HG02938 (cell line): Measurements from ENCODE around the gene ADCY9.
"Not testable (repeated sequence)": the region's sequence is repeated elsewhere in the genome, so short reads cannot be mapped to it uniquely, and the experiment has no call there.

Experiments used
- ATAC-seq: cut with Tn5 transposase; IDR thresholded peaks from one replicate; pipeline ENCODE4 v1.9.1; 2021; ENCODE audit warnings: mild to moderate bottlenecking, moderate library complexity; ENCODE audit not compliant: unreplicated experiment

The ADCY9 gene

DNA sequence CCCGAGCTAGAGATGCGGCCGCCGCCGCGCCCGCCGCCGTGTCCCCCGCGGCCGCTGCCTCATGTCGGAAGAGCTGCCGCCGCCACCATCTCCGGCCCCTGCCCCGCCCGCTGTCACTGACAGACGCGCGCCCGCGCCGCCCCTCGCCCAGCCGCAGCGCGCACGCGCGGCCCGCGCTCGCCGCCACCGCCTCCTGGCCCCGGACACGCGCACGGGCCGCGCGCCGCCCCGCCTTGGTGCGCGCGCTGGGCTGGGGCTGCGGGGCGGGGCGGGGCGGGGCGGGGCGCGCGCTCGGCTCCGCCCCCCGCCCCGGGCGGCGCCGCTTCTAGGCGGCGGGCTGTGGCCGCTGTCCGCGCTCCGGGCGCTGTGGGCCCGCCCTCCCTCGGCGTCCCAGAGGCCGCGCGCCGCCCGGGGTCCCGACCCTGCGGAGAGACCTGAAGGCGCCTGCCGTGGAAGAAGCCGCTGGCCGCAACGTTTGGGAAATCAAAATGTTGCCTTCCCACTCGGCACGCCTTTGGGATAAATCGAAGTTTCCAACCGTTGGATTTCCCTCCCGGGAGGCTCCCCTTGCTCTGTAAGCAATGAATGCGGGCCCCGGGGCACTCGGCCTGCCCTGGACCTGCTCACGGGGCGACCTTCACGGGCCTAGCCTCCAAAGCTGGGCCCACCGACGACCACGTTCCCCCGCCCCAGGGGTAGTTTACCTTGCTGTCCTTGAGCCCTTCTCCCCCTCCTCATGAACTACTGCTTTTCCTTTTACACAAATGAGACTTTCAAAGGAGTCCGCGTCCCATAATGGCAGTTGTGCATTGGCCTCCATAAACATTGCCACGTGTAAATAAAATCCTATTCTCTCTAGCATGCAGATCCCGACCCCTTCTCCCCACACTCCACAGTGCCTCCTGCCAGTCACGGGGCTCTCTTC is at the start of gene ADCY9:
ADCY9 (minus strand) TSS at position 118 of the 925 bp plus-strand sequence. CDS start 1,000 bp downstream, outside the sequence.
- ATAC-seq: no peak

DNA sequence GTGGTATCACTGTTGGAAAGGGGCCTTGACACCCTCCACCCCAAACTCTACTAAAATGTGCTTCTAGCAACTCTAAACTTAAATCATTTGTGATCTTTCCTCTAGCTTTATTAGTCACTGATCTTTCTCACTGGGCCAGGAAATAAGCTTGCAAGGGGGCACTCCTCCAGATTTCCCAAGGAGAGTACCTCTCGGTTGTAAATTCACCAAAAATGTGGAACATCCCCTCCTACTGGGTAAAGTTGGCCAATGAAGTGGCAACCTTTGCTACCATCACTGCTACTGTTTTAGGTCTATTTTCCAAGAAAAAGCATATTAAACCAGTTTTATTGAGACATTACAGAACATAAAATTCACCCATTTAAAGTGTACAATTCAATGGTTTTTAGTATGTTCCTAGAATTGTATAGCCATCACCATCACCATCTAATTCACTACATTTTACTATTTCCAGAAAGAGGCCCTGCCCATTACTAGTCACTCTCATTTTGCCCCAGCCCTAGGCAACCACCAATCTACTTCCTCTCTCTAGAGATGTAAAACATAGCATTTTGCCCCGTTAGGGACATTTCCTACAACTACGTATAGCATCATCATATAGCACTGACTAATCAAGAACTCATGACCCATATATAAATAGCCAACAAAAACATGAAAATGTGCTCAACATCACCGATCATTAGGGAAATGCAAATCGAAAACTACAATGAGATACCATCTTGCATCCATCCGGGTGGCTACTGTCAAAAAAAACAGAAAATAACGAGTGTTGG is 44.6 kb upstream of the ADCY9 start:
- no peak for ATAC-seq

DNA sequence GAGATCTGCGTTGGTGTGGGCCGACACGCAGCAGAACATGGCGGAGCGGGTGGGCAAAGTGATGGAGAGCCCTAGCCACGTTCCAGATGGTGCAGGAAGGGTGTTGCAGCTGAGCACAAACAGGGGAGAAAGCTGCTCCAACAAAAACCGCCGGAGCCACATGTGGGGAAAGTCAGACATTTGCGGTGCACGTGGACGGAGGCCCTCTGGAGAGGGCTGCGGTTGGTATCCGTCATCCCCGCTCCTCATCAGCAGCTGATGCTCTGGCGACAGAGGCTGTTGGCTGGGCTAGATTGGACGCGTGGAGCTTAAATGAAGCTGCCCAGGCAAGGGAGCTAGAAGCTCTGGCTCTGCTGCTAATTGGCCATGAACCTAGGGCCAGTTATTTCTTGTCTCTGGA is 43.5 kb upstream of the ADCY9 start:
- no peak for ATAC-seq

DNA sequence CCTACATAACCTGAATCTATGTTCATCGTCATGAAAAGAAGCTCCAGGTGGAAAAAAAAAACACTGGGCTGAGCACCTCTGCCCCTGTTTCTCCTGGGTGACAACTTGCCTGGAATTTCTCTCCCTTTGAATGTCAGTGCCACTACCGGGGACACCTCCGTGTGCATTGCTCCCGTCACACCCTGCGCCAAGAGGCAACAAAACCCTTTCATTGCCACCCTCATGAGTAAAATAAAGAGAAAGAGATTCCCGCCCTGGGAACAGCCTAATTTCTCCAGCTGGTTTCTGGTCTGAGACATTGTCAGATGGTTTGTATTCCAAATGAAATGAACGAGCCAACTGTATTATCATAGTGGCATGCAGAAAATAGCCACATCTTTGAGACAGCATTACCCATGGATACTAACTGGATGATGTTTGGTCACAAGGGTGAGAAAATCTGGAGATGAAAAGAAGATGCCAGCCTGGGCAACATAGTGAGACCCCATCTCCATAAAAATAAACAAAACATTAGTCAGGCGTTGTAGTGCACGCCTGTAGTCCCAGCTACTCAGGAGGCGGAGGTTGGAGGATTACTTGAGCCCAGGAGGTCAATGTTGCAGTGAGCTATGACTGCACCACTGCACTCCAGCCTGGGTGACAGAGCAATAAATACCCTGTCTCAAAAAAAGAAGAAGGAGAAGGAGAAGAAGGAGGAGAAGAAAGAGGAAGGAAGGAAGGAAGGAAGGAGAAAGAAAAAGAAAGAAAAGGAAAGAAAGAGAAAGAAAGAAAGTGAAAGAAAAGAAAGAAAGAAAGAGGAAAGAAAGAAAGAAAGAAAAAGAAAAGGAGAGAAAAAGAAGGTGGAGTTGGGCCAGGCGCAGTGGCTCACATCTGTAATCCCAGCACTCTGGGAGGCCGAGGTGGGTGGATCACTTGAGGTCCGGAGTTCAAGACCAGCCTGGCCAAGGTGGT is 42.2 kb upstream of the ADCY9 start:
- ATAC-seq: no peak

DNA sequence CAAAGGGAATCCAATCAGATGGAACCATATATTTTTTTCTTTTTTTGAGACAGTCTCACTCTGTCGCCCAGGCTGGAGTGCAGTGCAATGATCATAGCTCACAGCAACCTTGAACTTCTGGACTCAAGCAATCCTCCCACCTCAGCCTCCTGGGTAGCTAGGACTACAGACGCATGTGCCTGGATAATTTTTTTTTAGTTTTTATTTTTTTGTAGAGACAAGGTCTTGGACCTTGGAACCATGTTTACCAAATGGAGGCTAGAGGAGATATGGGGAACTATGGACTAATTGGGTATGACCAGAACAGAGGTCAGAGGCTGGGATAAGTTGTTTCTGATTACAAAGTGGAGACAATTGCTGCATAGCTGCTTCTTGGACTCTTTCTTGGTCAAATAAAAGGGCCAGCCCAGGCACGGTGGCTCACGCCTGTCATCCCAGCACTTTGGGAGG is 41.2 kb upstream of the ADCY9 start:
- ATAC-seq: no peak

DNA sequence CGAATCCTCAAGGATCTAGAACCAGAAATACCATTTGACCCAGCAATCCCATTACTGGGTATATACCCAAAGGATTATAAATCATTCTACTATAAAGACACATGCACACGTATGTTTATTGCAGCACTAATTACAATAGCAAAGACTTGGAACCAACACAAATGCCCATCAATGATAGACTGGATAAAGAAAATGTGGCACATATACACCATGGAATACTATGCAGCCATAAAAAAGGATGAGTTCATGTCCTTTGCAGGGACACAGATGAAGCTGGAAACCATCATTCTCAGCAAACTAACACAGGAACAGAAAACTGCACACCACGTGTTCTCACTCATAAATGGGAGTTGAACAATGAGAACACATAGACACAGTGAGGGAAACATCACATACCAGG is 40.3 kb upstream of the ADCY9 start:
- ATAC-seq: not testable (repeated sequence)

DNA sequence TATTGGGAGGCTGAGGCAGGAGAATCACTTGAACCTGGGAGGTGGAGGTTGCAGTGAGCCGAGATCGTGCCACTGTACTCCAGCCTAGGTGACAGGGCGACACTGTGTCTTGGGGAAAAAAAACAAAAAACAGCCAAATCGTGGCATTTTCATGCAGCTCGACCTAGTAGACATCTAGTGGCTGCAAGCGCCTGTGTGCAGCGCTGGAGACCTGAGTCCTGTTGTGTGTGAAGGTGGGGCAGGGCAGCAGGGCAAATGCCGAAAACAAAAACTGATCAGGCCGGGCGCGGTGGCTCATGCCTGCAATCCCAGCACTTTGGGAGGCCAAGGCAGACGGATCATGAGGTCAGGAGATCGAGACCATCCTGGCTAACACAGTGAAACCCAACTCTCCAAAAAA is 37.1 kb upstream of the ADCY9 start:
- ATAC-seq: not testable (repeated sequence)

DNA sequence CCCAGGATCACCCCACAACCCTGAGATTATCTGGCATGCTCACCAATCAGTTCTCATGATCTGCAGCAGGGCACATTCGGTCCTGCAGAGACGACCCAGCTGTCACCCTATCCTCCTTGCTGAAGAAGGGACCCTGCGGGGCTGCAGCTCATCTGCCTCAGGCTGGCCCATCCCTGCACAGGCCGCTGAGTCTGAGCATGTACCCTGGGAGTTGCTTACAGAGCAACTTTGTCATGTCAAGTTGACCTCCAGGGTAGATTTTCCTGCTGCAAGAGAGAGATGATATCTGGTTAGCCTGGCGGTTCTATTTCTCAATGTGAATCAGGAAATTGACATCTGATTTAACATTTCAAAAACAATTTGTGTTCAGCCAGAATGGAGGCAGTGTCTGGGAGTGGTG is 36.0 kb upstream of the ADCY9 start:
- ATAC-seq: no peak

DNA sequence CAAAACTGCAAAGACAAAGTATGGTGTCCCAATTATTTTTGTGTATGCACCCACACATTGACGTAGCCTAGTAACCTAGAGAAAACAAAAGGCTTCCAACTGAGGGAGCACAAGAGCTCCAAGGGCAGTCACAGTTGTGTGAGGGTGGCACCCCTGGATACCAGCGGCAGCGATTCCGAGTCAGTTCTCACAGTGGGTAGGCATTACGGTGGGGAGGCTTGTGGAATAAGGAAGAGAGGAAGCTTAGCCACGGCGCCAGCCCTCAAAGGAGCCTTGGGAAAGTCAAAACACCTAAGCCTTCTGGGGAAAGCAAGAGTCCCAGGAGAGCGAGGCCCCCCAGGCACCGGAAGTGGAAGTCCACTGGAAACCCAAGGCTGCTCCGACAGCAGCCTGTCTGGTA is 31.0 kb upstream of the ADCY9 start:
- no peak for ATAC-seq

DNA sequence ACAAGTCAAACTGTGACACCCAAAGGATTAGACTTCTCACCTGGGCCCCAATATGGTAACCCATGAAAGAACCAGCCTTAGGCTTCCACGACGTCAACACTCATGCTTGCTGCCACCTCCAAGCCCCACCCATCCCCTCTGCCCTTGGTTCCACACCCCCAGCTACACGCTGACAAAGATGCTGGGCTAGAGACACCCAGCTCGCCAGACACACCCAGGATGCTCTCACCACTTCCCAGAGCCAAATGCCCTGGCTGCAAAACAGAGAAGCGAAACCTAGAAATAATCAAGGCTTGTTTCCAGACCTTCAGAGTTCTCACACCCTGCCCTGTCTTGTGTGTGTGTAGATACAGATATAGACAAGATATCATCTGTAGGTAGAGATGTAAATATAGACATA is 26.0 kb upstream of the ADCY9 start:
- ATAC-seq: no peak

DNA sequence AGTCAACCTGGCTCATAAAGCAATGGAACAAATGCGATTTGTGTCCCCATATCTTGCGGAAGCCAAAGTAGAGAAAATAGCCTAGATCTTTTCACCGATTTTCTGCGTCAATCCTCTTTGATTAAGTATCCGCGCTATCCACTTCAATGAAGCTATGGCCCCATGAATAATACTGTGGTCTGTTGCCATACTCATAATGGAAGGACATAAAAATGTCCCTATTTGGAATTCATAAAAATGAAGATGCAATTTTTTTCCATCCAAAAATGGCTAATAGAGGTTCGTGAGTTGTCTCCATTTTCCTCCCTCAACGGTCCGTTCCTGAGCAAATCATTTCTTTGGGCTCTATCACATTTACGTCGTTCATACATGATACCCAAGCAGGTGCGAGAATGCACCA is 25.4 kb upstream of the ADCY9 start:
- no peak for ATAC-seq

DNA sequence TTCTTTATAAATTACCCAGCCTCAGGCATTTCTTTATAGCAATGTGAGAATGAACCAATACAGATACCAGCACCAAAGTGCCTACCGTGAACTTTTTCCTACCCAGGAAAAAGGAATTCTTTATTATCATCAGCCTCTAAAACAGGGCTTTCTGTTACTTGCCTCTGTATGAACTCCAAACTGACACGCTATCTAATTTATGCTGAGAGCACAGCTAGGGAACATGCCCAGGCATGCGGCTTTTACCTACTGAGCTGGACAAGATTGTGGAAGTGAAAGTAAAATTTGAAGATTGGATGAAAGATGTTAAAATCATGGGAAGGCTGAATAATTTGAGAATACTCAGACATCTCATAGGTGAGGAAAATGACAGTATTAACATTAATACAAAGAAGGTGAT is 24.4 kb upstream of the ADCY9 start:
- no peak for ATAC-seq

DNA sequence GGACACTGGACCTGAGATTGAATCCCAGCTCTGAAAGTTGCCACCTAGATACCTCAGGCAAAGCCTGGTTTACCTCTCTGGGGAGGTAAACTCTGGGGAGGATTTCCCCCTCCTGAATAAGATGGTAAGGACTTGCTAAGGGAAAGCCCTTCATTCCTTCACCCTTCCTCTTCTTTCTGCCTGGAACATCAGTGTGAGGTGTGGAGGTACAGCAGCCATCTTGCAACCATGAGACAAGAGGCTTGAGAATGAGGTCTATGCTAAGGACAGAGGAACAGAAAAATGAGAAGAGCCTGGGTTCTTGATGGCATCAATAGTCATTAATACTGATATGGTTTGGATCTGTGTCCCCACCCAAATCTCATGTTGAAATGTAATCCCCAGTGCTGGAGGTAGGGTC is 23.7 kb upstream of the ADCY9 start:
- no peak for ATAC-seq

DNA sequence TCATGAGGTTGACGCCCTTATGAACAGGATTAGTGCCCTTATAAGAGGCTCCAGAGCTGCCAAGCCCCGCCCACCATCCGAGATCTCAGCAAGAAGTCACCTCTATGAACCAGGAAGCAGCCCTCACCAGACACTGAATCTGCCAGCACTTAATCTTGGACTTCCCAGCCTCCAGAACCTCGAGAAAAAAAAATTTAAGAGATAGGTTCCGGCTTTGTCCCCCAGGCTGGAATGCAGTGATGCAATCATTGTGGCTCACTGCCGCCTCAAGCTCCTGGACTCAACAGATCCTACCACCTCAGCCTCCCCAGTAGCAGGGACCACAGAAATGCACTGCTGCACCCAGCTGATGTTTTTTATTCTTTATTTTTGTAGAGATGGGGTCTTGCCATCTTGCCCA is 22.5 kb upstream of the ADCY9 start:
- ATAC-seq: no peak

DNA sequence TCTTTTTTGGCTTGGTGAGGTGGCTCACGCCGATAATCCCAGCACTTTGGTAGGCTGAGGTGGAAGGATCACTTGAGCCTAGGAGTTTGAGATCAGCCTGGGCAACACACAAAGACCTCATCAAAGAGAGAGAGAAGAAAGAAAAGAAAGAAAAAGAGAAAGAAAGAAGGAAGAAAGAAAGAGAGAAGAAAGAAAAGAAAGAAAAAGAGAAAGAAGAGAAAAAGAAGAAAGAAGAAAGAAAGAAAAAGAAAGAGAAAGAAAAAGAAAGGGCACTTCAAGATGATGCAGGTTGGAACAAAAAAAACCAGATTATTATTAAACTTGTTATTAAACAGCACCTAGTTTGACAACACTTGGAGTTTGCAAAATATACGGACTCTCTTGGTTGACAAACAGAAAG is 21.2 kb upstream of the ADCY9 start:
- no peak for ATAC-seq

DNA sequence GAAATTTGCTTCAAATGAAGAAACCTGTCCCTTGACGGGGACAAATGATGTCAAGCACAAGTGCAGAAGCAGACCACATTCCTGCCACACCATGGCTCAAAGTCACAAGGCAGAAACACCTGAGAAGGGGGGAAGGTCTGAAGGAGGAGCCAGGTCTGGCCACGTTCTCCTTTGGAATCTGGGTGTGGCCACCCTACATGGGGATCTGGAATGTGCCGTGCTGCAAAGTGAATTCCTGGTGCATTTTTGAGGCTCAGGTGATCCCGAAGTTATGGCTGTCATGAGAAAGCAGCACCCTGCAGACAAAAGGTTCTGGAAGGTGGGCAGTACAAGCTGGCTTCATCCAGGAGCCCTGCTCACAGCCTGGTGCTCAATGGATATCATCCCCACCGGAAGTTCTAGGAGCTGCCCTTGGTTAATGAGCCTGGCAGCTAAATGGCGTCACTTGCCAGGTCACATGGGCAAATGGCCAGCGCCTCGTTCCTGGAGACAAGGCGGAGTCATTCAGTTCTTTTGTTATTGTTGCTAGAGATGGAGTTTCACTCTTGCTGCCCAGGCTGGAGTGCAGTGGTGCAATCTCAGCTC is 20.1 kb upstream of the ADCY9 start:
- ATAC-seq: no peak

DNA sequence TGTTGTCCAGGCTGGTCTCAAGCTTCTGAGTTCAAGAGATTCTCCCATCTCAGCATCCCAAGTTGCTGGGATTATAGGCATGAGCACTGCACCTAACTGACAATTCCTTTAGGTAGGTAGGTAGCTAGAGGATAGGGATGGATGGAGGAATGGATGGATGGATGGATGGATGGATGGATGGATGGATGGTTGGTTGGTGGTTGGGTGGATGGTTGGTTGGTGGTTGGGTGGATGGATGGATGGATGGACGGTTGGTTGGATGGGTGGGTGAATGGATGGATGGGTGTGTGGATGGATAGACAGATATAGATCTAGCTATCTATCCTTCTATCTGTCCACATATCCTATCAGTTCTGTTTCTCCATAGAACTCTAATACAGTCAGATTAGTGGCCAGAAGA is 19.3 kb upstream of the ADCY9 start:
- no peak for ATAC-seq

DNA sequence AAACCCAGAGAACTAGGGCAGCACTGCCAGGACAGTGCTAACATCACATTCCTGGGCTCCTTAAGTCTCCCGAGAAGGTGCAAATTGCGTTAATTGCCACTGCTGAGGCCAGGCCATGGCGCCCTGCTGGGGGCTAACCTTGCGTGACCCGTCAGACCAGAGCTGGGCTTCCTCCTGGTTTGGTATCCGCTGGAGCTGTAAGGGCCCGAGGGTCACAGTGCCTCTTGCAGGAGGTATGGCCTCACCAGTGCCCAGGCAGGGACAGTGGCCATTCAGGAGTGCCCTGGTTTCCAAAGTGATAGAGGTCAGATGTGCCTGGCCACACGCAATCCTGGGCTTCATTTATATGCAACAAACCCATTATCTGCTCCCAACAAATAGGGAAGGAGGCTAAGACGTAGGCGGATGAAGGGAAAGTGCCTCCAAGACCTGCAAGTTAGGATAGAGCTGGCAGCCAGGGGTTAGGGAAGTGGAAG is 17.7 kb upstream of the ADCY9 start:
- ATAC-seq: no peak

DNA sequence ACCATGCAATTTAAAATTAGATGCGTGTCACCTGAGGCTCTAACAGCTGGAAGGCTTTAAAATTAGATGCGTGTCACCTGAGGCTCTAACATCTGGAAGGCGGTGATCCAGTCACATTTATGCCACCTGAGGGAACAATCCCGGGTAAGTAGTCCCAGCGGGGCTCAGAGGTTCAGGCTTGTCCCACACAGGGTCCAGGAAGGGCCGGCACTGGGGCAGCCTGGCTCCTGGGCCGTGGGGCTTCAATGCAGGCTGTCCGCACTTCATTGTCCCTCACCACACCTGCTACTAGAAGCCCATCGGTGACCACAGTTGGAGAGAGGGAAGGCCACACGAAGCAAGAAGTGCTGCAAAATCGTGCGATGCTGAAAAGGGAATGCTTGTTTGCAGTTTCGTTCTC is 15.4 kb upstream of the ADCY9 start:
- ATAC-seq: no peak

DNA sequence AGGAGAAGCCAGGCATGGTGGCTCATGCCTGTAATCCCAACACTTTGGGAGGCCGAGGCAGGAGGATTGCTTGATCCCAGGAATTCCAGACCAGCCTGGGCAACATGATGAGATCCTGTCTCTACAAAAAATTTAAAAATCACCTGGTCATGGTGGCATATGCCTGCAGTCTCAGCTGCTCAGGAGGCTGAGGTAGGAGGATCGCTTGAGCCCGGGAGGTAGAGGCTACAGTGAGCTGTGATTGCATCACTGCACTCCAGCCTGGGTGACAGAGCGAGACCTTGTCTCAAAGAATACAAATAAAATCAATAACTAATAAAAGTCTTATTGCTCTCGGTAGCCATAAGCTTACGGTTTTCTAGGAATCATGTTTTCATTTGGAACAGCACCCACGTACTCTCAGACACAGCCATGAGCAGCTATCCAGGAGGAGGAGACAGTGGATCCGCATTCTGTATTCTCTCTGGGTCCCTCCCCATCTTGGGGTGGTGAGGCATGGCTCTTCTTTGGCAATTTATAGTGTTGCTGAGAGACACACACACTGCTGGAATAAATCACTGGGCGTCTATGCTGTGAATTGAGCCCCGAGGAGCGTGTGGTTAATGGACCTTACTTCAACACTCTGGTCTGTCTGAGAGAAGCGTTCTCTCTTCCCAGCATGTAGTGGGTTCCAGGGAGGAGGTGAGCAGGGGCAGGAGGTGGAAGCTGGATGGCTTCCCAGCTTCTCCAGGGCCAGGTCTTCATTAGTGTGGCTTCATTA is 8.5 kb upstream of the ADCY9 start:
- ATAC-seq: no peak
